Measurements from ENCODE around the gene ECI1. TPM values are rescaled to one million over a fixed set of nuclear protein-coding genes. Genes with fewer than 3 reads are reported as not detected.

ECI1 gene
- total and polyA plus RNA-seq, 2 of the 4 experiments (the other 2 are of a cell fraction), result 20.3 to 30.1 TPM

DNA sequence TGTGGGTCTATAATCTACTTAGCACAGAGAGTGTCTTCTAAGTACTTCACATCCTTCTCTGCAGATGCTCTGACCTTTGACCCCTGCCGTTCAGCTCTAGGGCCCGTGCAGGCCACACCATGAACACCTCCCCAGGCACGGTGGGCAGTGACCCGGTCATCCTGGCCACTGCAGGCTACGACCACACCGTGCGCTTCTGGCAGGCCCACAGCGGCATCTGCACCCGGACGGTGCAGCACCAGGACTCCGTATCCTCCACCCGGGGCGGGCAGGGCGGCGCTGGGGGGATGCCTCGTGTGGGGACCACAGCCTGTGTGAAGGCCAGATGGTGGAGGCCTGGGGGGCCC is 45.4 kb downstream of the ECI1 start:
- Histone ChIP-seq H2BK120ac (ENCODE audit: low read depth, low read length) (no peak overlapping the region; the same call in 1 of the 2 replicates), H4K20me1 (ENCODE audit: insufficient read depth, low read length) (peaks cover 5% of the 10 kb centered on the region; the same call in 1 of the 2 replicates), H3K9me1 (ENCODE audit: insufficient read depth, low read length) (peaks cover 6% of the 10 kb centered on the region; the same call in 1 of the 2 replicates), H2AFZ (replicated peaks; ENCODE audit: low read length, poor library complexity) (peak overlapping the region; percentile 100), H3K79me1 (ENCODE audit: low read depth in 1 of 2, low read length in 2 of 2) (peaks cover 13 to 24% of the 10 kb centered on the region in 2 experiments), H4K8ac (ENCODE audit: low read depth in 2 of 2, low read length in 2 of 2) (peak overlapping the region; percentile 91 to 99), H3K4me2 (ENCODE audit: low read depth, low read length) (peak overlapping the region; percentile 91), H3K4me3 (ENCODE audit: insufficient read depth, low read depth, low read length) (peak overlapping the region; percentile 92), H3K18ac (ENCODE audit: low read depth, low read length) (peak overlapping the region; percentile 22; the same call in 1 of the 2 replicates), H3K36me3 (ENCODE audit: control insufficient read depth, insufficient read depth, low read length) (peaks cover 25% of the 10 kb centered on the region; the same call in 1 of the 2 replicates), H2BK15ac (ENCODE audit: low read depth, low read length) (0 out of 3 replicates have a peak overlapping the region, but pooled peaks have one; percentile 33), H3K27me3 (ENCODE audit: control insufficient read depth, insufficient read depth, low read length) (0 out of 2 replicates have a peak, but pooled peaks cover 2% of the 10 kb centered on the region), H2BK20ac (ENCODE audit: low read depth, low read length) (no peak overlapping the region), H3K27ac (ENCODE audit: insufficient read depth, low read length) (peak overlapping the region; percentile 14), H3K4me1 (ENCODE audit: control insufficient read depth, insufficient read depth, low read length) (peaks cover 7% of the 10 kb centered on the region), H3K14ac (replicated peaks; ENCODE audit: low read depth, low read length) (peak overlapping the region; percentile 97), H2AK5ac (ENCODE audit: low read depth, low read length) (peak overlapping the region; percentile 98), H2AK9ac (replicated peaks; ENCODE audit: low read depth, low read length, poor library complexity) (peak overlapping the region; percentile 100), H4K5ac (ENCODE audit: low read depth, low read length) (peak overlapping the region; percentile 77), H2BK5ac (ENCODE audit: low read depth, low read length, poor library complexity, severe bottlenecking) (peak overlapping the region; percentile 71), H3K23ac (ENCODE audit: low read depth, low read length) (peak overlapping the region; percentile 87), H4K91ac (ENCODE audit: insufficient read depth, low read depth, low read length) (peak overlapping the region; percentile 69; the same call in 1 of the 2 replicates), H3K4ac (ENCODE audit: low read depth, low read length) (peak overlapping the region; percentile 98), H3K9ac (ENCODE audit: low read depth, low read length) (peak overlapping the region; percentile 73), H3K56ac (ENCODE audit: extremely low read depth, insufficient read depth, low read length) (peak overlapping the region; percentile 68; the same call in 1 of the 2 replicates), H3K9me3 (ENCODE audit: control insufficient read depth, insufficient read depth, low read length) (no peaks in the 10 kb centered on the region)
- DNase-seq (no peak), ATAC-seq (ENCODE audit: low read depth) (peak; percentile 2; the same call in 1 of the 2 replicates)
- TF ChIP-seq MXI1 (IDR thresholded peaks at IDR 0.05; ENCODE audit: borderline replicate concordance, low read depth, low read length) (no peak), CEBPB (IDR thresholded peaks at IDR 0.05; ENCODE audit: low read depth, low read length) (no peak)
- BruUV-seq (replicated peaks), result no TSS peak
- ChIA-PET POLR2A (ENCODE audit: unreplicated experiment) (no interaction called here), CTCF (no interaction called here)
- WGBS, 2 experiments (ENCODE audit: extremely low coverage in 2 of 2, insufficient read length in 1 of 2), result 12% methylated on average over 7 of the region's 16 CpGs; no CpG with 5 or more reads in 1 of the 2 experiments
- in situ Hi-C loops (cut with MboI; ENCODE audit: low sequenced_read_pairs), result no loop called here
- intact Hi-C loops (cut with micrococcal nuclease), result no loop called here
- dilution Hi-C loops (cut with HindIII; ENCODE audit: low sequenced_read_pairs, unreplicated experiment), result no loop called here

Measured in IMR-90 (cell line).